Measurements from ENCODE around the gene DGAT2. TPM values are rescaled to one million over a fixed set of nuclear protein-coding genes. Genes with fewer than 3 reads are reported as not detected.
A peak's percentile ranks its signal among the peaks of the same experiment; 100 is the strongest.

The DGAT2 gene
- total RNA-seq, 1 donor: 3.6 TPM

GRCh38 chr11:75784085-75784478 is 15.5 kb downstream of the DGAT2 start:
- no peaks in the 10 kb centered on the region for H3K9me3 ChIP-seq (ENCODE audit: low read depth, low read length)
- no peak overlapping the region for H2AFZ ChIP-seq (ENCODE audit: low read length)
- no peak overlapping the region for H3K4me3 ChIP-seq (ENCODE audit: insufficient read depth, low read length)
- H3K79me2 ChIP-seq (ENCODE audit: insufficient read depth, low read length): no peaks in the 10 kb centered on the region
- H3K36me3 ChIP-seq (ENCODE audit: insufficient read depth, low read length): no peaks in the 10 kb centered on the region
- no peak overlapping the region for H3K4me2 ChIP-seq (ENCODE audit: insufficient read depth, low read length)
- H4K20me1 ChIP-seq (ENCODE audit: insufficient read depth, low read length): no peaks in the 10 kb centered on the region
- H3K4me1 ChIP-seq (ENCODE audit: insufficient read depth, low read length): peaks cover 3% of the 10 kb centered on the region
- no peaks in the 10 kb centered on the region for H3K27me3 ChIP-seq (ENCODE audit: insufficient read depth, low read length)
- no peak overlapping the region for H3K27ac ChIP-seq (ENCODE audit: low read depth, low read length)
- TF ChIP-seq CTCF (IDR thresholded peaks at IDR 0.05; ENCODE audit: extremely low read depth, low read depth, low read length): no peak
- DNase-seq (ENCODE audit: insufficient read length, low spot score, missing footprints): peak; percentile 23

- TF ChIP-seq CTCF (IDR thresholded peaks at IDR 0.05; ENCODE audit: extremely low read depth, low read depth, low read length): no peak
- Histone ChIP-seq H3K36me3 (ENCODE audit: insufficient read depth, low read length) (no peaks in the 10 kb centered on the region), H3K27me3 (ENCODE audit: insufficient read depth, low read length) (no peaks in the 10 kb centered on the region), H3K4me2 (ENCODE audit: insufficient read depth, low read length) (no peak overlapping the region), H3K4me1 (ENCODE audit: insufficient read depth, low read length) (peaks cover 3% of the 10 kb centered on the region), H3K4me3 (ENCODE audit: insufficient read depth, low read length) (no peak overlapping the region), H3K27ac (ENCODE audit: low read depth, low read length) (no peak overlapping the region), H2AFZ (ENCODE audit: low read length) (no peak overlapping the region), H3K79me2 (ENCODE audit: insufficient read depth, low read length) (no peaks in the 10 kb centered on the region), H3K9me3 (ENCODE audit: low read depth, low read length) (no peaks in the 10 kb centered on the region), H4K20me1 (ENCODE audit: insufficient read depth, low read length) (no peaks in the 10 kb centered on the region)
- DNase-seq (ENCODE audit: insufficient read length, low spot score, missing footprints): no peak
These were observed 15.9 kb downstream of the DGAT2 start for GRCh38 chr11:75784506-75784905.

GRCh38 chr11:75785187-75785586 is 16.6 kb downstream of the DGAT2 start:
- Histone ChIP-seq H4K20me1 (ENCODE audit: insufficient read depth, low read length) (no peaks in the 10 kb centered on the region), H3K36me3 (ENCODE audit: insufficient read depth, low read length) (no peaks in the 10 kb centered on the region), H3K9me3 (ENCODE audit: low read depth, low read length) (no peaks in the 10 kb centered on the region), H3K4me1 (ENCODE audit: insufficient read depth, low read length) (peaks cover 3% of the 10 kb centered on the region), H3K27me3 (ENCODE audit: insufficient read depth, low read length) (no peaks in the 10 kb centered on the region), H3K79me2 (ENCODE audit: insufficient read depth, low read length) (no peaks in the 10 kb centered on the region), H3K4me3 (ENCODE audit: insufficient read depth, low read length) (no peak overlapping the region), H3K4me2 (ENCODE audit: insufficient read depth, low read length) (no peak overlapping the region), H2AFZ (ENCODE audit: low read length) (no peak overlapping the region), H3K27ac (ENCODE audit: low read depth, low read length) (no peak overlapping the region)
- peak; percentile 56 for DNase-seq (ENCODE audit: insufficient read length, low spot score, missing footprints)
- TF ChIP-seq CTCF (IDR thresholded peaks at IDR 0.05; ENCODE audit: extremely low read depth, low read depth, low read length): no peak

GRCh38 chr11:75786101-75786736 is 17.6 kb downstream of the DGAT2 start:
- H3K27me3 ChIP-seq (ENCODE audit: insufficient read depth, low read length): no peaks in the 10 kb centered on the region
- H3K4me3 ChIP-seq (ENCODE audit: insufficient read depth, low read length): no peak overlapping the region
- no peak overlapping the region for H2AFZ ChIP-seq (ENCODE audit: low read length)
- DNase-seq (ENCODE audit: insufficient read length, low spot score, missing footprints): peak; percentile 44
- no peak overlapping the region for H3K4me2 ChIP-seq (ENCODE audit: insufficient read depth, low read length)
- no peak overlapping the region for H3K27ac ChIP-seq (ENCODE audit: low read depth, low read length)
- no peaks in the 10 kb centered on the region for H3K9me3 ChIP-seq (ENCODE audit: low read depth, low read length)
- H3K36me3 ChIP-seq (ENCODE audit: insufficient read depth, low read length): no peaks in the 10 kb centered on the region
- TF ChIP-seq CTCF (IDR thresholded peaks at IDR 0.05; ENCODE audit: extremely low read depth, low read depth, low read length): no peak
- H4K20me1 ChIP-seq (ENCODE audit: insufficient read depth, low read length): no peaks in the 10 kb centered on the region
- H3K4me1 ChIP-seq (ENCODE audit: insufficient read depth, low read length): peaks cover 3% of the 10 kb centered on the region
- no peaks in the 10 kb centered on the region for H3K79me2 ChIP-seq (ENCODE audit: insufficient read depth, low read length)

Measured in osteoblast (primary cell).